DOHH2 (cell line): ENCODE data around the gene ABTB1.

ENCODE experiments used
- H3F3A ChIP-seq: fragments of 200-600 bp; sonication (generic), shearing (Covaris generic); 2 replicates; pipeline ENCODE4 v1.6.0; 2016; ENCODE audit warnings: antibody characterized with exemption, mild to moderate bottlenecking; ENCODE audit not compliant: control insufficient read depth, insufficient read depth
- H3K27ac ChIP-seq: fragments of 200-600 bp; sonication (generic); 2 replicates; pipeline ENCODE4 v1.5.1; 2014; ENCODE audit warnings: low read depth, mild to moderate bottlenecking, low read length, moderate library complexity
- H3K27me3 ChIP-seq: fragments of 200-600 bp; sonication (generic); 2 replicates; pipeline ENCODE4 v1.6.1; 2014; ENCODE audit warnings: mild to moderate bottlenecking, low read length, mixed read lengths; ENCODE audit not compliant: control insufficient read depth
- H3K36me3 ChIP-seq: fragments of 200-600 bp; sonication (generic); 2 replicates; pipeline ENCODE4 v1.6.1; 2014; ENCODE audit warnings: mild to moderate bottlenecking, low read length, moderate library complexity, mixed read lengths; ENCODE audit not compliant: control insufficient read depth
- H3K4me1 ChIP-seq: fragments of 200-600 bp; sonication (generic); 2 replicates; pipeline ENCODE4 v1.6.1; 2014; ENCODE audit warnings: mild to moderate bottlenecking, low read length, mixed read lengths; ENCODE audit not compliant: control insufficient read depth
- H3K4me2 ChIP-seq: fragments of 200-600 bp; sonication (generic); 2 replicates; pipeline ENCODE4 v1.6.0; 2014; ENCODE audit warnings: mild to moderate bottlenecking, low read length, moderate library complexity
- H3K4me3 ChIP-seq: fragments of 200-600 bp; sonication (generic); 2 replicates; pipeline ENCODE4 v1.5.1; 2014; ENCODE audit warnings: mild to moderate bottlenecking, low read length, mixed read lengths
- H3K79me2 ChIP-seq: fragments of 200-600 bp; sonication (generic); 2 replicates; pipeline ENCODE4 v1.6.1; 2014; ENCODE audit warnings: mild to moderate bottlenecking, low read length, mixed read lengths; ENCODE audit not compliant: control insufficient read depth
- H3K9me2 ChIP-seq: fragments of 200-600 bp; sonication (generic); replicated peaks from 2 replicates; pipeline ENCODE4 v1.6.1; 2014; ENCODE audit warnings: mild to moderate bottlenecking, low read length, mixed read lengths; ENCODE audit not compliant: control insufficient read depth
- H3K9me3 ChIP-seq: fragments of 200-600 bp; sonication (generic); 2 replicates; pipeline ENCODE4 v1.6.1; 2014; ENCODE audit warnings: antibody characterized with exemption, low read length, mixed read lengths; ENCODE audit not compliant: control insufficient read depth, insufficient read depth
- H4K20me1 ChIP-seq: fragments of 200-600 bp; sonication (generic); 2 replicates; pipeline ENCODE4 v1.6.0; 2014; ENCODE audit warnings: low read depth, mild to moderate bottlenecking, antibody characterized with exemption, low read length, moderate library complexity; ENCODE audit not compliant: control insufficient read depth, insufficient read depth
- CTCF ChIP-seq: fragments of 200-600 bp; sonication (generic); IDR thresholded peaks from one replicate; pipeline ENCODE4 v1.5.1; 2014; ENCODE audit warnings: antibody characterized with exemption, mild to moderate bottlenecking, low read depth, low read length; ENCODE audit not compliant: poor library complexity, severe bottlenecking
- EZH2phosphoT487 ChIP-seq: fragments of 200-600 bp; sonication (generic); IDR thresholded peaks from 2 replicates; pipeline ENCODE4 v1.6.1; 2017; ENCODE audit warnings: borderline replicate concordance, mild to moderate bottlenecking, antibody characterized with exemption, low read length, moderate library complexity, mixed read lengths

The ABTB1 gene

GRCh38 chr3:127630811-127631714, 41.7 kb upstream of the ABTB1 start:
- Histone ChIP-seq H4K20me1 (no peaks in the 10 kb centered on the region), H3K27ac (no peak overlapping the region), H3K27me3 (peaks cover 7% of the 10 kb centered on the region), H3K9me3 (no peaks in the 10 kb centered on the region), H3K36me3 (no peaks in the 10 kb centered on the region), H3K9me2 (no peaks in the 10 kb centered on the region), H3K4me1 (peaks cover 19% of the 10 kb centered on the region), H3K79me2 (no peaks in the 10 kb centered on the region), H3K4me2 (no peak overlapping the region), H3F3A (peaks cover 4% of the 10 kb centered on the region; the same call in 1 of the 2 replicates), H3K4me3 (no peak overlapping the region)
- TF ChIP-seq EZH2phosphoT487: no peak
- no peak for TF ChIP-seq CTCF

GRCh38 chr3:127632035-127632820, 40.5 kb upstream of the ABTB1 start:
- H3K4me3 ChIP-seq: no peak overlapping the region
- no peaks in the 10 kb centered on the region for H3K9me2 ChIP-seq
- TF ChIP-seq EZH2phosphoT487: no peak
- TF ChIP-seq CTCF: no peak
- peaks cover 2% of the 10 kb centered on the region; the same call in 1 of the 2 replicates for H3F3A ChIP-seq
- no peaks in the 10 kb centered on the region for H3K79me2 ChIP-seq
- peaks cover 10% of the 10 kb centered on the region for H3K27me3 ChIP-seq
- no peak overlapping the region for H3K27ac ChIP-seq
- H3K4me2 ChIP-seq: no peak overlapping the region
- H4K20me1 ChIP-seq: no peaks in the 10 kb centered on the region
- no peaks in the 10 kb centered on the region for H3K9me3 ChIP-seq
- no peaks in the 10 kb centered on the region for H3K36me3 ChIP-seq
- H3K4me1 ChIP-seq: peaks cover 9% of the 10 kb centered on the region

- no peaks in the 10 kb centered on the region for H3K79me2 ChIP-seq
- TF ChIP-seq EZH2phosphoT487: no peak
- no peak for TF ChIP-seq CTCF
- peaks cover 10% of the 10 kb centered on the region for H3K27me3 ChIP-seq
- H3K4me1 ChIP-seq: peaks cover 8% of the 10 kb centered on the region
- no peaks in the 10 kb centered on the region for H4K20me1 ChIP-seq
- H3K27ac ChIP-seq: no peak overlapping the region
- no peaks in the 10 kb centered on the region for H3K9me2 ChIP-seq
- no peak overlapping the region for H3K4me2 ChIP-seq
- H3K4me3 ChIP-seq: no peak overlapping the region
- H3F3A ChIP-seq: no peaks in the 10 kb centered on the region
- no peaks in the 10 kb centered on the region for H3K9me3 ChIP-seq
- no peaks in the 10 kb centered on the region for H3K36me3 ChIP-seq
Observed at GRCh38 chr3:127634653-127635052, 38.1 kb upstream of the ABTB1 start.
